NCI-H2227 (cell line): ENCODE results near the gene COMMD10.
"Not testable (repeated sequence)": the region's sequence is repeated elsewhere in the genome, so short reads cannot be mapped to it uniquely, and the experiment has no call there.

ENCODE experiments used
- DNase-seq: peaks from one replicate; lab custom pipeline; 2025; ENCODE audit not compliant: unreplicated experiment; lab: John Stamatoyannopoulos, UW

Gene COMMD10

DNA sequence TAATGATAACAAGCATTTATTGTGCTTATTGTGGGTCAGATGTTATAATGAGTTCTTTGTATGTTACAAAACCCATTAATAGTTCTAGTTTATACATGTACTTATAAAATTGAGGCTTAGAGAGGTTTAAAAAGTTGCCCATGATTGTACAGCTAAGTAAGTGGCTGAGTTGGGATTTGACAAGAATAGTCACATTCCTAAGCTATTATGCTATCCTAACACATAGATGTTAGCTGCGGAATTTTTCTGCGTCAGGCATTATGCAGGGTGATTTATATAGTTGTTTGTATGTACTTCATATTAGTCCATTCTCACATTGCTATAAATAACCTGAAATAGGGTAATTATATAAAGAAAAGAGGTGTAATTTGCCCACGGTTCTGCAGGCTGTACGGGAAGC lies 12.5 kb downstream of the COMMD10 start:
- no peak for DNase-seq

DNA sequence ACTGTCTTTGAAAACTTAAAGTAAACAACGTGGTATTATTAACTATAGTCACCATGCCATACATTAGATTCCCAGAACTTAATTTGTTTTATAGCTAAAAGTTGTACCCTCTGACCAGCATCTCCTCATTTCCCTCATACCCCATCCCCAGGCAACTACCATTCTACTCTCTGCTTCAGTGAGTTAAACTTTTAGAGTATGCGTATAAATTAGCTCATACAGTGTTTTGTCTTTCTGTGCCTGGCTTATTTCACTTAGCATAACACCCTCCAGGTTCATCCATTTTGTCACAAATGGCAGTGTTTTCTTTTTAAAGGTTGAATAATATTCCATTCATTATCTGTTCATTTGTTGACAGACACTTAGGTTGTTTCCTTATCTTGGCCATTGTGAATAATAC lies 14.2 kb downstream of the COMMD10 start:
- DNase-seq = no peak

GRCh38 chr5:116104941-116105340 lies 20.1 kb downstream of the COMMD10 start:
- DNase-seq = not testable (repeated sequence)

- no peak for DNase-seq
Measured at GRCh38 chr5:116115163-116115562, 30.3 kb downstream of the COMMD10 start.

DNA sequence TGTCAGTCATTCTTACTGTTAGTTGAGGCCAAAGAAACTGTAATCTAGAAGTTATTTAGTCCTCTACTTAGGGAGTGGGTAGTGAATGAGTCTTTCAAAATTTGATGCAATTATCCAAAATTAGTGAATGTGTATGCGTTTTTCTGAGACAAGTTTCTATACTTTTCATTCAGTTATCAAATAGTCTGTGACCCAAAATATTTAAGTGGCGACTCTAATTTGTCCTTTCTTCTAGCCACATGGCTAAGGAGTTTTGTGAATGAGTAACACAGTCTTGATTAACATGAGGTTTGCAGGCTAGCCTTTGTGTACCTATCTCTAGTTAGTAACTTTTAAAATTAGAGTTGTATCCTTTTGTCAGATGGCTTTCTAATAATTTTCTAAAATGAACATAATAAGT lies 45.6 kb downstream of the COMMD10 start:
- DNase-seq = no peak

DNA sequence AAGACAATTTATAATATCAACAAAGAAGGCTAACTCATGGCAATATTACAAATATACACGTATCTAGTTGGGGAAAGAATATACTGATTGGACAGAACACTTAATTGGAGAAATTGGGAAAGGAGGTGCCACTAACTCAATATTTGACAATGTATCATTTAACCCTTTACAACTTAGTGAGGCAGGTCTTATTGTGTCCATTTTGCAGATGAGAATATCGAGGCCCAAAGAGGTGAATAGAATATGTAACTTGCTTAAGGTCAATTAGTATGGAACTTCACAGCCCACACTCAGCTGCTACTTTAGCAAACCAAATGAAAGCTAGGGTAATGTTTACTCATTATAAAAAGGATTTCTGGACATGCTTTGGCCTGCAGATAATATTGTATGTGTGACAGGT lies 46.2 kb downstream of the COMMD10 start:
- no peak for DNase-seq

DNA sequence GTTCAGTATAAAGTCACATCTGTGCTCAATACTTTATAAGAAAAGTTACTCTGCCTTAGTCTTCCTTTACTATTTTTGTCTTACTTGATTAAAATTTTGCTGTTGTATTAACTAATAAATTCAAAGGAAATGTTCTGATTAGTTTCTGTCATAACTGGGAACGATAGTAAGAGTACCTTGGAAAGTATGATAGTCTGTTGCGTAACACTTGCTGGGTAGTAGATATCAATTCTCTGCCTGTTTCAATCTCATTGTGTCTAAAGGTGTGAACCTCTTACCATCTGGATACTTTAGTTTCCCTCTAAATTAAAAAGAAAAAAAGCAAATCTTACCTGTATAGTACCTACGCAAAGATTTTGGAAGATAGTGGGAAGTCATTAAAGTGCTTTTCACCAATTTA lies 48.5 kb downstream of the COMMD10 start:
- no peak for DNase-seq

GRCh38 chr5:116135344-116135743 lies 50.5 kb downstream of the COMMD10 start:
- DNase-seq = no peak

GRCh38 chr5:116137544-116138378 lies 52.9 kb downstream of the COMMD10 start:
- peak; percentile 62 for DNase-seq

GRCh38 chr5:116142495-116142894 lies 57.7 kb downstream of the COMMD10 start:
- DNase-seq = no peak

DNA sequence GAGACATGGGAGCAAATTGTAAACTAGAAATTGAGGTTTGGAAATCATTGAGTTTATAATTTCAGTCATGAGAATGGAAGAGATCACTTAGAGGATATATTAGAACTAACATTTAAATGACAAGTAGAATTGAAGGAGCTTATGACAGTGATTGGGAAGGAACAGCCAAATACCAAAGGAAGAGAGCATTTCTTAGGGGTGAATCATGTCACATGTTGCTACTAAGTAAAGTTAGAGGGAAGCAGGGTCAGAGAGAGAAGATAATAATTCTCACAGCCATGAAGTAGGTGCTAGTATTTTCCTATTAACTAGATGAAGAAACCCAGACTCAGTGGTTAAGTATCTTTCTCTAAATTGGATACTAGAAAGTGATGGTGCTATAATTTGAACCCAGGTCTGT lies 59.3 kb downstream of the COMMD10 start:
- DNase-seq = no peak

DNA sequence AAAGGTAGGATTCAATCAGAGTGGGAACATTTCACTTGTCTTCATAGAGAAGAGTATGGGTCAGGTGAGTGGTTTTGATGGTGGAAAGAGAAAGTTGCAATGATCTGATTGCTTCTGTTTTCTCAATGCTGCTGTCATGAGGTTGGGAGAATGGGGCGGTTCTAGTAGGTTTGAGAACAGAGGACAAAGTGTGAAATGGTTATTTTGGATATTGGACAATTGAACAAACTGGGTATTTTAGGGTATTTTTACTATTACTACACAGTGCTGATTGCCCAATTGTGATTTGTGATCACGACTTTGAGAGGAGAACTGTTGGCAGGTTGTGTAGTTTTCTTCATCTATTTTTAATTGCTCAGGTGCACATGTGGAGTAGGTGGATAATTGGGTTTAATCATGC lies 60.2 kb downstream of the COMMD10 start:
- no peak for DNase-seq

DNA sequence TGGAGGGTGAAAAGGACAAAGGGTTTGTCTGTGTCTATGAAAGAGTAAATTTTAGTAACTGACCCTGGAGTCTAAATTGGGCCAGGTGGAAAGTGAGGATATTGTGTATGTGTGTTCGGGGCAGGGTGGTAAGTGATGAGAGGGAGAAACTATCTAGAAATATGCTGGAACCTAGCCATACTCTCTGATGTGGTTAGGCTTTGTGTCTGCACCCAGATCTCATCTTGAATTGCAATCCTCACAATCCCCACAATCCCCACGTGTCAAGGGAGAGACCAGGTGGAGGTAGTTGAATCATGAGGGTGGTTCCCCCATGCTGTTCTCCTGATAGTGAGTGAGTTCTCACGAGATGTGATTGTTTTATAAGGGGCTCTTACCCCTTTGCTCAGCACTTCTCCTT lies 60.6 kb downstream of the COMMD10 start:
- no peak for DNase-seq

- DNase-seq = no peak
Measured at GRCh38 chr5:116152169-116152568, 67.3 kb downstream of the COMMD10 start.

GRCh38 chr5:116153687-116154174 lies 68.9 kb downstream of the COMMD10 start:
- peak; percentile 47 for DNase-seq

DNA sequence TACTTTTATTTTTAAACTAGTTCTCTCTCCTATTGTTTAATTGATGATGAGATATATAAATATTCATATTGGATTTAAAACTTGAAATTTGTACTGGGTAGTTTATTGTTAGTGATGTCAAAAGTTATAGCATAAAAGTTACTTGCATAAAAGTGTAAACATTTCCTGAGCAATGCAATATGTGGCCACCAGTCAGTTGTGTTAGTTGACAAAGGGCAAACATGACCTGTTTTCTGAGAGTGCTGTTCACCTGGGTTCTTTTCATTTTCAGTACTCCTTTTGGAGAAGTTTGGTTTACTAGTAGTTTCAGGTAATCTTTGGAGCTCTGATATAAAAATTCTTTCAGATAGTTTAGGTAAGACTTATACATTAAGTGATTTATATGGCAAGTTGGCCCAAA lies 69.4 kb downstream of the COMMD10 start:
- no peak for DNase-seq

GRCh38 chr5:116154931-116155330 lies 70.1 kb downstream of the COMMD10 start:
- no peak for DNase-seq

- no peak for DNase-seq
Measured at GRCh38 chr5:116157902-116158301, 73.1 kb downstream of the COMMD10 start.

DNA sequence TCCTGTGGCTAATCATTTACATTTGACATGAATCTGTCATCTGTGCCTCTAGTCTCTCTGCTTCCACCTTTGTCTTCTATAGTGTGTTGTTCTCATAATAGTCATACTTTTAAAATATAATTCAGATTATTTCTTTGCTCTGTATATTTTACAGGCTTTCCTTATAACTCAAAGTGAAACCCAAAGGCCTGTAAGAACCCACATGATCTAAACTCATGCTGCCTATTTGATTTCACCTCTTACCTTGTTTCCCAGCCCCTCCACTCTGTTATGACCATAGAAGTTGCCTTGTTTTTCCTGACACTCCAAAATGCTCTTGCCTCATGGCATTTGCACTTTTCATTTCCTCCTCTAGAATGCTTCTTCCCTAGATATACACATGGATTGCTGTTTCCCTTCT lies 74.2 kb downstream of the COMMD10 start:
- no peak for DNase-seq

DNA sequence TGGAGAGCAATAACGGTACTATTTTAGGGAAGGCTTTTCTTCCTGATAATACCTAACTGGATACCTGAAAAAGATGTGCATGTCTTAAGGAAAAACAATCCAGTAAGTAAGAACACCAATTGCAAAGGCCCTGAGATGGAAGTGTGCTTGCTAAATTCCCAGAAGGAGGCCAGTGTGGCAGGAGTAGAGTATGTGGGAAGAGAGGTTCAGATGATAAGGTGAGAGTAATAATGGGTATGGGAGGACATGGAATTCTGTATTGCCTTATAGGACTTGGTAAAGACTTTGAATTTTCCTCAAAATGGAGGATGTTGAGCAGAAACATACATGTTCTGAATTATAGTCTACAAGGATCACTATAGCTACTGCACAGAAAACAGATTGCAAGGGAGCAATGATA lies 89.3 kb downstream of the COMMD10 start:
- no peak for DNase-seq

DNA sequence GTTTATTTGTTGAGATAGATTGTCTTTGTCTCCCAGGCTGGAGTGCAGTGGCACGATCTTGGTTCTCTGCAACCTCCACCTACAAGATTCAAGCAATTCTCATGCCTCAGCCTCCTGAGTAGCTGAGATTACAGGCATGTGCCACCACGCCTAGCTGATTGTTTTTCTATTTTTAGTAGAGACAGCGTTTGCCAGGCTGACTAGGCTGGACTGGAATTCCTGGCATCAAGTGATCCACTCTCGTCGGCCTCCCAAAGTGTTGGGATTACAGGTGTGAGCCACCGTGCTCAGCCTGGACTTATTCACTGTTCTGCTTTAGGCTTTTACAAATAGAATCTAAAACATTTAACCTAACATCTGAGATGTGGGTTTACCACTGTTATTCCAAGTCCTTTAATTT lies 91.3 kb downstream of the COMMD10 start:
- DNase-seq = no peak

GRCh38 chr5:116178925-116179324 lies 94.1 kb downstream of the COMMD10 start:
- no peak for DNase-seq

GRCh38 chr5:116209166-116209565 lies 124.3 kb downstream of the COMMD10 start:
- DNase-seq = no peak
